Measurements from ENCODE around the gene LPAR1.

The LPAR1 gene

DNA sequence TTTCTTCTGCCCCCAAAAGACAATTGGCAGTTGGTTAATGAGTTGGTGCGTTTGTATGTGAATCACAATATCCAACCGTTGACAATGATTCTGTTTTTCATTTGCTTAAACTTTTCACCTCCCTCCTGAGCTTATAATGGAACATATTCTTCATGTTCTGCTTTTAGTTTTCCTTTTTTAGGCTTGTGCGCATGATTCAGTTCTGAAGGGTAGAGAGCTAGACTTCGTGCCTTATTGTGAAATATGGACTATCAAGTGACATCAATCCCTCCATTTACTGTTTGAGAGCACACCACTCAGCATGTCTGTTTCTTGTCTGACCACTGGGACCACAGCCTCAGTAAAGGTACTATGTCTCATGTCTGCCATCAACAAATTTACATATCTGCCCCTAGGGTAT, 30.5 kb upstream of the LPAR1 start:
- TF ChIP-seq ZFX (IDR thresholded peaks at IDR 0.05), result no peak
- TF ChIP-seq, protein P1, sequence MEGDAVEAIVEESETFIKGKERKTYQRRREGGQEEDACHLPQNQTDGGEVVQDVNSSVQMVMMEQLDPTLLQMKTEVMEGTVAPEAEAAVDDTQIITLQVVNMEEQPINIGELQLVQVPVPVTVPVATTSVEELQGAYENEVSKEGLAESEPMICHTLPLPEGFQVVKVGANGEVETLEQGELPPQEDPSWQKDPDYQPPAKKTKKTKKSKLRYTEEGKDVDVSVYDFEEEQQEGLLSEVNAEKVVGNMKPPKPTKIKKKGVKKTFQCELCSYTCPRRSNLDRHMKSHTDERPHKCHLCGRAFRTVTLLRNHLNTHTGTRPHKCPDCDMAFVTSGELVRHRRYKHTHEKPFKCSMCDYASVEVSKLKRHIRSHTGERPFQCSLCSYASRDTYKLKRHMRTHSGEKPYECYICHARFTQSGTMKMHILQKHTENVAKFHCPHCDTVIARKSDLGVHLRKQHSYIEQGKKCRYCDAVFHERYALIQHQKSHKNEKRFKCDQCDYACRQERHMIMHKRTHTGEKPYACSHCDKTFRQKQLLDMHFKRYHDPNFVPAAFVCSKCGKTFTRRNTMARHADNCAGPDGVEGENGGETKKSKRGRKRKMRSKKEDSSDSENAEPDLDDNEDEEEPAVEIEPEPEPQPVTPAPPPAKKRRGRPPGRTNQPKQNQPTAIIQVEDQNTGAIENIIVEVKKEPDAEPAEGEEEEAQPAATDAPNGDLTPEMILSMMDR (conservative IDR thresholded peaks at IDR 0.05), result no peak

DNA sequence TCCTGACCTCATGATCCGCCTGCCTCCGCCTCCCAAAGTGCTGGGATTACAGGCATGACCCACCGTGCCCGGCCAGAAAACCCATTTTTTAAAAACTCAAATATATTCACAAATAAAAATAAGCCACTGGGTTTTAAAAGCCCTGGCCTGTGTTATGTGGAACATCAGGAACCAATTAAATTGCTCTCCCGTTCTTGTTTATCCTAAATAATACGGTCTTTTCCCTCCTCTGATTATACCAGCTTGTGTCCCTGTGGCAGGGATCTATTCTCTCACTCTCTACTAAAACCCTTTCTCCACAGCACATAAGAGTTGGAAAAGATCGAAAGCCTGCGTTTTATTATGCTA, 30.1 kb upstream of the LPAR1 start:
- TF ChIP-seq ZFX (IDR thresholded peaks at IDR 0.05), result no peak
- TF ChIP-seq, protein P1 (conservative IDR thresholded peaks at IDR 0.05), result no peak
- H3K27ac ChIP-seq, result no peak overlapping the region

More for the DNA sequence above, 30.5 kb upstream of the LPAR1 start:
- H3K27ac ChIP-seq, result no peak overlapping the region

DNA sequence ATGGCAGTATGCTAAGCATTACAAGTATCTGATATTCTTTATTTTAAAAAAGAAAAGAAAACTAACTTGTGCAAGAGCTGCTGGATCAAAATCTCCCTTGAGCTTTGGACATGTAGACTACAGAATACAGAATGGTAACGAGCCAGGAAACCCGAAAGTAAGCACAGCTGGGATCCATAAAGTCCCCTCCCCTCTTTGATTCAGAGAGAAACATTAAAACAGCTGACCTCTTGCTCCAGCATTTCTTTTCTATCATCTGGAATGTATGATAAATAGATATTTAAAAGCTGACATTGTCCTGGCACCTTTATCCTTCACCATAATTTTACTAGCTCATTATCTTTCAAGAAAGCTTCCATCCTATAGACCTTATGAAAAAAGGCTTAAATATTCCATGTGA, 28.2 kb upstream of the LPAR1 start:
- TF ChIP-seq, protein P1 (conservative IDR thresholded peaks at IDR 0.05), result no peak
- no peak for TF ChIP-seq ZFX (IDR thresholded peaks at IDR 0.05)
- H3K27ac ChIP-seq, result no peak overlapping the region

DNA sequence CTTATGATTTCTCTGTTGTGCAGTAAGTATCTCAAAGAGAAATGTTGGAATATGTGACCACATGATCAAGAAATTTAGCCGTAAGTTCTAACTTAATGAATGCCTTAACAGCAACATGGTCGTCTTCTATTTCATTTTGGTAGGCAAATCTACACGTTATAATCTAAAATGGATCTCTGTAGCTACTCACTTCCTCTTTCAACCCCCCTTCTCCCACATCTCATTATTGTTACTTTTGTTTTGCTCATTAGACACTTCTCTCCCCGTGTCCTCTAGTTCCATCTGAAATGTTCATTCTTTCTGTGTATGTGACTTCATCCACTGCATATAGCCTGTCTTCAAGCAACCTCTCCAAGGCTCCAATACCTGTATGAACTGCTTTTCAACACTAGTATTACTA, 27.1 kb upstream of the LPAR1 start:
- H3K27ac ChIP-seq, result no peak overlapping the region
- TF ChIP-seq, protein P1 (conservative IDR thresholded peaks at IDR 0.05), result no peak
- TF ChIP-seq ZFX (IDR thresholded peaks at IDR 0.05), result no peak

DNA sequence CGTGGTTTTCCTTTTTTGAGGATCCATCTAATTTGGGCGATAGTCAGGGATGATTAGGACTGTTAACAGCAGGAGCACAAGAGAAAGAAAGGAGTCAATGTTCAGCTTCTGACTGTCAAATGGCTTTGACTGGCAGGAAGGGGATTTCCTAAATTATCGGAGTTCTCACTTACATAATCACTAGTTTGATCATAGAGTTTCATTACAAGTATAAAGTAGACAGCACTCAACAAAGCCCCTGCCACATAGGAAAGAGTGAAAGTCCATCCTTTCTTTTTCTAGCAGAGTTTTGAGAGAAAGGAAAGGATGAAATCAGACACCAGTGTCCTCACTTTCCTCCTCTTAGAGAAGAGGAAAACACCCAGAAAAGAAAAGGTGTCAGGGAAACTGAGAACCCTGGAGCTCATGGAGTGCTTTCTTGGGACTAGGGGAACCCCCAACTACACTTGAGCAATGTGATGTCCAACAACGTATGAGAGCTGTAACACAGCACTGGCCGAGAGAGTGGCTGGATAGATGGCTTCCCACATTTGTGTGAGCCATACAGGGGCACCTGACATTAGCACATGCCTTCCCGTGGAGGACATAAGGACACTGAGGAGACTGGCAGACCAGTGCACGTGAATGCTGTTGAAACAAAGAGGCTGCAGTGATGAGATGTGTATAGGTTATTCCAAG, 26.0 kb upstream of the LPAR1 start:
- TF ChIP-seq ZFX (IDR thresholded peaks at IDR 0.05), result no peak
- H3K27ac ChIP-seq, result no peak overlapping the region

DNA sequence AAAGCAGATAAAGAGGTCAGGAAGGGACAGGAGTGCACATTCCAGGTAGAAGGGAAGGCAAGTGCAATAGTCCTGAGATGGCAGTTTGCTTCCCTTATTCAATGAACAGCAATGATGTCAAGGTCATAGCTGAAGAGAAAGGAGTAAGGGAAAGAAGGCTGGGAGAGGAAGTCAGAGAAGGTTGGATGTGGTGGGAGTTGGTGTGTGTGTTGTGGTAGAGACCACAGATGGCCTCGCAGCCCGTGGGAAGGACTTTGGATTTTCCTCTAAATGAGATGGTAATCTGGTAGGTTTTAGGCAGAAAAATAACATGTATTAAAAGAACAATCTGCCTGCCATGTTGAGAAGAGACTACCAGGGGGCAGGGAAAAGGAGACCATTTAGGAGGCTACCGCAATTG, 25.1 kb upstream of the LPAR1 start:
- H3K27ac ChIP-seq, result no peak overlapping the region
- TF ChIP-seq, protein P1 (conservative IDR thresholded peaks at IDR 0.05), result no peak
- TF ChIP-seq ZFX (IDR thresholded peaks at IDR 0.05), result no peak

DNA sequence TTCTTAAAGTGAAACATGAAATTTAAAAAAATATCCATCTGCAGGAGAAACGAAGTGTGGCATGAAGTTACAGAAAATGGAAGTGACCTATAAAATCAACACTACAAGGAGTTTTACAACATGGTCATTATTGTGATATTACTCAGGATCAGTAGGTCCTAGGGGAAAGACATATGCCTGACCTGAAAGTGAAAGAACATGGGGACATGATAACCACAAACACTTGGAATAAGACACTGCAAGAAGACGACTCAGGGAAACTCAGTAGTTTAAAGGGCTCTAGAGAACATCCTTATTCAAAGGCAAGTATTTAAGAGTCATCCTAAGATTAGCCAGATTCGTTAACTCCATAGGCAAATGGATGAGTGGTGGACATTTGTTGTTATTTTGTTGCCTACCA, 19.9 kb upstream of the LPAR1 start:
- TF ChIP-seq, protein P1 (conservative IDR thresholded peaks at IDR 0.05), result no peak
- TF ChIP-seq ZFX (IDR thresholded peaks at IDR 0.05), result no peak
- H3K27ac ChIP-seq, result no peak overlapping the region

DNA sequence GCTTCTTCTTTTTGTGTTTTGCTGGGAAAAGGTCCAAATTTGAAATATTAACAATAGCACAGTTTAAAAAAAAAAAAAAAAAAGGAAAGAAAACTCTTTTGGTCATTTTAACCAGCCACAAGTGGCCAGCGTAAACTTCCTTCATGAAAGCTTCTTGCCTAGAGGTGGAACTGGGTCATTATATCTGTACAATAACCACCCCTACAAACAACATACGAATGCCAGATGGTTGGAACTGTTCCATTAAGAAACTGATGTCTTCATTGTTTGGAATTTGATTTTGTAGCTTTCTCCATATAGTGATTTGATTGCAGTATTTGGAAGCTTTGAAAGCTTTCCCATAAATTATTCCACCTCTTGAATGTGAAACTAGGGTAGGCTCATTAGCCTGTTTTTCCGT, 18.3 kb upstream of the LPAR1 start:
- no peak overlapping the region for H3K27ac ChIP-seq
- TF ChIP-seq, protein P1 (conservative IDR thresholded peaks at IDR 0.05), result no peak
- TF ChIP-seq ZFX (IDR thresholded peaks at IDR 0.05), result no peak
